Fibroblast of peridontal ligament (primary cell): ENCODE results near the gene PTPN20.

Experiments used
- DNase-seq: peaks from one replicate; pipeline ENCODE4 v3.0.0-alpha.2; 2010; ENCODE audit errors: extremely low read depth

The PTPN20 gene

GRCh38 chr10:47021850-47022249 lies 110.6 kb downstream of the PTPN20 start:
- DNase-seq, result no peak

GRCh38 chr10:47022311-47023131 lies 111.3 kb downstream of the PTPN20 start:
- no peak for DNase-seq

GRCh38 chr10:47023237-47024045 lies 112.2 kb downstream of the PTPN20 start:
- no peak for DNase-seq

GRCh38 chr10:47024046-47024322 lies 112.8 kb downstream of the PTPN20 start:
- DNase-seq, result no peak

GRCh38 chr10:47024399-47025252 lies 113.4 kb downstream of the PTPN20 start:
- peak; percentile 32 for DNase-seq

GRCh38 chr10:47025253-47025539 lies 114.0 kb downstream of the PTPN20 start:
- DNase-seq, result no peak

- DNase-seq, result peak; percentile 52
Observed at GRCh38 chr10:47025540-47026300, 114.5 kb downstream of the PTPN20 start.

- no peak for DNase-seq
Observed at GRCh38 chr10:47026301-47027107, 115.3 kb downstream of the PTPN20 start.

GRCh38 chr10:47027108-47027783 lies 116.0 kb downstream of the PTPN20 start:
- DNase-seq, result no peak

- DNase-seq, result no peak
Observed at GRCh38 chr10:47027784-47028260, 116.6 kb downstream of the PTPN20 start.

GRCh38 chr10:47028466-47028865 lies 117.2 kb downstream of the PTPN20 start:
- no peak for DNase-seq

GRCh38 chr10:47029181-47030009 lies 118.2 kb downstream of the PTPN20 start:
- DNase-seq, result no peak

GRCh38 chr10:47030191-47030703 lies 119.0 kb downstream of the PTPN20 start:
- no peak for DNase-seq

- peak; percentile 39 for DNase-seq
Observed at GRCh38 chr10:47031211-47031900, 120.1 kb downstream of the PTPN20 start.

- DNase-seq, result peak; percentile 26
Observed at GRCh38 chr10:47031901-47032465, 120.8 kb downstream of the PTPN20 start.

- no peak for DNase-seq
Observed at GRCh38 chr10:47033081-47033480, 121.9 kb downstream of the PTPN20 start.

GRCh38 chr10:47033541-47034270 lies 122.5 kb downstream of the PTPN20 start:
- DNase-seq, result no peak
